SJSA1 (cell line): ENCODE results near the gene DNASE1. TPM values are rescaled to one million over a fixed set of nuclear protein-coding genes. Genes with fewer than 3 reads are reported as not detected.

Experiments used
- DNase-seq, 2 experiments: peaks; one replicate each; pipeline ENCODE4 v3.0.0-alpha.2; 2015 to 2020; ENCODE audit warnings: low spot score in 2 of 2, low read depth in 1 of 2
- H3K27ac ChIP-seq: fragments of 250-450 bp; sonication (Bioruptor Pico); 2 replicates; pipeline ENCODE4 v1.5.1; 2020; ENCODE audit warnings: mild to moderate bottlenecking, moderate library complexity
- H3K27me3 ChIP-seq: fragments of 250-450 bp; sonication (Bioruptor Pico); replicated peaks from 2 replicates; pipeline ENCODE4 v1.5.1; 2020; ENCODE audit warnings: mild to moderate bottlenecking, moderate library complexity
- H3K36me3 ChIP-seq: fragments of 250-450 bp; sonication (Bioruptor Pico); 2 replicates; pipeline ENCODE4 v1.5.1; 2020; ENCODE audit warnings: mild to moderate bottlenecking
- H3K4me1 ChIP-seq: fragments of 250-450 bp; sonication (Bioruptor Pico); replicated peaks from 2 replicates; pipeline ENCODE4 v1.6.1; 2021; ENCODE audit warnings: mild to moderate bottlenecking
- H3K4me3 ChIP-seq: fragments of 250-450 bp; sonication (Bioruptor Pico); 2 replicates; pipeline ENCODE4 v1.5.1; 2020; ENCODE audit warnings: mild to moderate bottlenecking
- H3K9me3 ChIP-seq: fragments of 250-450 bp; sonication (Bioruptor Pico); replicated peaks from 2 replicates; pipeline ENCODE4 v1.5.1; 2020; ENCODE audit warnings: mild to moderate bottlenecking
- total RNA-seq: library from RNA; depleted of rRNA; stranded (reverse); fragments of >200 nt; shearing (Covaris generic); gene quantifications from 2 replicates; pipeline ENCODE4 v1.2.3, GENCODE V29; 2014

Gene DNASE1
- total RNA-seq, 1 experiment from 2014 or later = 12.9 TPM

- H3K9me3 ChIP-seq = no peaks in the 10 kb centered on the region
- H3K4me3 ChIP-seq = no peak overlapping the region
- no peaks in the 10 kb centered on the region for H3K27me3 ChIP-seq
- H3K27ac ChIP-seq = no peak overlapping the region
- no peaks in the 10 kb centered on the region for H3K4me1 ChIP-seq
- no peak for DNase-seq
- peaks cover 69% of the 10 kb centered on the region for H3K36me3 ChIP-seq
These were observed 9.9 kb downstream of the DNASE1 start for GRCh38 chr16:3664187-3664896.

- H3K36me3 ChIP-seq = peaks cover 60% of the 10 kb centered on the region
These were observed 11.0 kb downstream of the DNASE1 start for GRCh38 chr16:3665508-3665907.

GRCh38 chr16:3668626-3669025 is 14.1 kb downstream of the DNASE1 start:
- no peaks in the 10 kb centered on the region for H3K9me3 ChIP-seq
- no peak for DNase-seq
- H3K36me3 ChIP-seq = peaks cover 45% of the 10 kb centered on the region
- no peak overlapping the region for H3K27ac ChIP-seq
- H3K4me1 ChIP-seq = no peaks in the 10 kb centered on the region
- no peaks in the 10 kb centered on the region for H3K27me3 ChIP-seq
- no peak overlapping the region for H3K4me3 ChIP-seq

More at GRCh38 chr16:3665508-3665907, 11.0 kb downstream of the DNASE1 start:
- no peak for DNase-seq
- Histone ChIP-seq H3K27ac (no peak overlapping the region), H3K4me1 (no peaks in the 10 kb centered on the region), H3K9me3 (no peaks in the 10 kb centered on the region), H3K27me3 (no peaks in the 10 kb centered on the region), H3K4me3 (no peak overlapping the region)

GRCh38 chr16:3669082-3669481 is 14.6 kb downstream of the DNASE1 start:
- Histone ChIP-seq H3K4me3 (no peak overlapping the region), H3K36me3 (peaks cover 46% of the 10 kb centered on the region), H3K27me3 (no peaks in the 10 kb centered on the region), H3K9me3 (no peaks in the 10 kb centered on the region), H3K27ac (no peak overlapping the region), H3K4me1 (no peaks in the 10 kb centered on the region)
- no peak for DNase-seq

- Histone ChIP-seq H3K4me3 (no peak overlapping the region), H3K27ac (no peak overlapping the region), H3K9me3 (no peaks in the 10 kb centered on the region), H3K27me3 (no peaks in the 10 kb centered on the region), H3K36me3 (peaks cover 49% of the 10 kb centered on the region), H3K4me1 (no peaks in the 10 kb centered on the region)
- DNase-seq = no peak
These were observed 16.2 kb downstream of the DNASE1 start for GRCh38 chr16:3670711-3671110.

- H3K27me3 ChIP-seq = no peaks in the 10 kb centered on the region
- H3K27ac ChIP-seq = no peak overlapping the region
- H3K36me3 ChIP-seq = peaks cover 49% of the 10 kb centered on the region
These were observed 16.9 kb downstream of the DNASE1 start for GRCh38 chr16:3671424-3671823.

GRCh38 chr16:3672571-3673041 is 18.1 kb downstream of the DNASE1 start:
- Histone ChIP-seq H3K4me3 (no peak overlapping the region), H3K36me3 (peaks cover 49% of the 10 kb centered on the region), H3K27me3 (no peaks in the 10 kb centered on the region), H3K4me1 (no peaks in the 10 kb centered on the region), H3K9me3 (no peaks in the 10 kb centered on the region), H3K27ac (no peak overlapping the region)
- no peak for DNase-seq

More at GRCh38 chr16:3671424-3671823, 16.9 kb downstream of the DNASE1 start:
- H3K4me1 ChIP-seq = no peaks in the 10 kb centered on the region
- DNase-seq = no peak
- no peak overlapping the region for H3K4me3 ChIP-seq
- no peaks in the 10 kb centered on the region for H3K9me3 ChIP-seq

- Histone ChIP-seq H3K4me3 (no peak overlapping the region), H3K9me3 (no peaks in the 10 kb centered on the region), H3K4me1 (no peaks in the 10 kb centered on the region), H3K27ac (no peak overlapping the region), H3K27me3 (no peaks in the 10 kb centered on the region), H3K36me3 (peaks cover 52% of the 10 kb centered on the region)
- no peak for DNase-seq
These were observed 18.7 kb downstream of the DNASE1 start for GRCh38 chr16:3673201-3673600.

GRCh38 chr16:3673676-3674377 is 19.3 kb downstream of the DNASE1 start:
- DNase-seq = no peak
- H3K36me3 ChIP-seq = peaks cover 52% of the 10 kb centered on the region

GRCh38 chr16:3674513-3675295 is 20.2 kb downstream of the DNASE1 start:
- Histone ChIP-seq H3K9me3 (no peaks in the 10 kb centered on the region), H3K27ac (no peak overlapping the region), H3K4me3 (no peak overlapping the region), H3K36me3 (peaks cover 56% of the 10 kb centered on the region), H3K4me1 (no peaks in the 10 kb centered on the region), H3K27me3 (no peaks in the 10 kb centered on the region)
- no peak for DNase-seq

More at GRCh38 chr16:3673676-3674377, 19.3 kb downstream of the DNASE1 start:
- Histone ChIP-seq H3K27me3 (no peaks in the 10 kb centered on the region), H3K27ac (no peak overlapping the region), H3K4me3 (no peak overlapping the region), H3K9me3 (no peaks in the 10 kb centered on the region), H3K4me1 (no peaks in the 10 kb centered on the region)

GRCh38 chr16:3675601-3676130 is 21.2 kb downstream of the DNASE1 start:
- Histone ChIP-seq H3K27ac (no peak overlapping the region), H3K4me3 (no peak overlapping the region), H3K36me3 (peaks cover 56% of the 10 kb centered on the region), H3K4me1 (no peaks in the 10 kb centered on the region), H3K27me3 (no peaks in the 10 kb centered on the region), H3K9me3 (no peaks in the 10 kb centered on the region)
- DNase-seq = no peak

GRCh38 chr16:3677994-3678393 is 23.5 kb downstream of the DNASE1 start:
- Histone ChIP-seq H3K4me1 (no peaks in the 10 kb centered on the region), H3K4me3 (no peak overlapping the region), H3K36me3 (peaks cover 66% of the 10 kb centered on the region), H3K27me3 (no peaks in the 10 kb centered on the region), H3K9me3 (no peaks in the 10 kb centered on the region), H3K27ac (no peak overlapping the region)
- no peak for DNase-seq

- H3K4me3 ChIP-seq = no peak overlapping the region
- H3K4me1 ChIP-seq = no peaks in the 10 kb centered on the region
- DNase-seq = no peak
- peaks cover 50% of the 10 kb centered on the region for H3K36me3 ChIP-seq
- H3K27me3 ChIP-seq = no peaks in the 10 kb centered on the region
- no peak overlapping the region for H3K27ac ChIP-seq
- no peaks in the 10 kb centered on the region for H3K9me3 ChIP-seq
These were observed 26.7 kb downstream of the DNASE1 start for GRCh38 chr16:3681206-3681605.
